Measurements from ENCODE around the gene CLDND1. TPM values are rescaled to one million over a fixed set of nuclear protein-coding genes. Genes with fewer than 3 reads are reported as not detected.

The CLDND1 gene
- total and polyA plus RNA-seq, 10 of the 15 experiments (the other 5 are each of a cell fraction or from before 2014, with no cell fraction given): 97.8 to 225 (median 152) TPM

DNA sequence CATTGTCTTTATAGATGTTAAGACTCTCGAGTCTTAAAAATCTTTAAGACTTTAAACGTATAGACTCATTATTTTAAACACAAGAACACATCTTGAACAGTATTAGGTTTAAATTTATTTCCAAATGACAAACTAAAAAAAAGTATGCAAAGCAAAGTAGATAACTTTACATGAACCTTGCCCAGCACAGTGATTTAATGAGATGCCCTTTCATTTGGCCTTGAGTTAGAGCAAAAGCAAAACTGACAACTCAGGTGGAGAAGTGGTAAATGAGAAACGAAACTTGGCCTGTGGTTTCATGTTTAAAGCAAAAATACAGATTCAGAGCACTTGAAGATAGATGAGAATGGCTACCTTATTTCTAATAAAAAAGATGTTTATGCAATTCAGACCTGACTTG, 17.6 kb upstream of the CLDND1 start:
- WGBS (ENCODE audit: insufficient coverage, insufficient replicate concordance, low lambda C conversion rate, missing lambda C conversion rate): under 1% methylated on average over 3 of the region's 3 CpGs
- in situ Hi-C loops (cut with MboI): no loop called here
- intact Hi-C loops (cut with micrococcal nuclease; ENCODE audit: unreplicated experiment): no loop called here
- H3K36me3 ChIP-seq (ENCODE audit: control insufficient read depth in 2 of 2, insufficient read depth in 2 of 2, low read length in 1 of 2): no peaks in the 10 kb centered on the region; a peak in 1 of 4 replicates
- peak overlapping the region; percentile 51 for H3K27ac ChIP-seq (ENCODE audit: control insufficient read depth, insufficient read depth)
- H4K20me1 ChIP-seq (ENCODE audit: control insufficient read depth, insufficient read depth): no peaks in the 10 kb centered on the region
- no TSS peak for BruUV-seq (replicated peaks)
- ChIA-PET SMC1A (ENCODE audit: uncharacterized antibody, unreplicated experiment) (interaction anchor here (1.4 to 13.1 kb wide), 4 partner anchors 8 to 16 kb away, joined by 3 to 603 read pairs (median 9); partner anchors contain the start of gene GPR15), POLR2A (interaction anchor here (1.1 to 11.8 kb wide), 2 partner anchors 16 to 33 kb away, joined by 3 to 350 read pairs; no protein-coding TSS in a partner anchor), CTCF (interaction anchor here (1.0 to 1.9 kb wide), 8 partner anchors 10 to 197 kb away, joined by 3 to 8 read pairs (median 4); no protein-coding TSS in a partner anchor), RAD21 (ENCODE audit: unreplicated experiment) (interaction anchor here (1.0 to 13.1 kb wide), 4 partner anchors 8 to 32 kb away, joined by 3 to 511 read pairs (median 7); partner anchors contain the start of gene GPR15)
- ATAC-seq (peak; percentile 39), FAIRE-seq (peak; percentile 90), DNase-seq (ENCODE audit: low read depth, low spot score) (peak; percentile 92)
- H3K9ac ChIP-seq (ENCODE audit: control insufficient read depth, insufficient read depth, low read length): no peak overlapping the region
- peak overlapping the region; percentile 42; the same call in 1 of the 2 replicates for H3K4me3 ChIP-seq
- no peaks in the 10 kb centered on the region for H3K9me3 ChIP-seq (replicated peaks; ENCODE audit: control insufficient read depth, insufficient read depth, low read length)
- no peak overlapping the region for H2AFZ ChIP-seq (ENCODE audit: control insufficient read depth, low read depth, low read length)
- peaks cover 92% of the 10 kb centered on the region for H3K79me2 ChIP-seq (ENCODE audit: control insufficient read depth, insufficient read depth, low read length)
- no peaks in the 10 kb centered on the region for H3K27me3 ChIP-seq (replicated peaks in 1 of 2; ENCODE audit: control insufficient read depth in 2 of 2, insufficient read depth in 2 of 2, low read length in 1 of 2)
- H3K4me1 ChIP-seq (ENCODE audit: control insufficient read depth, insufficient read depth, low read length): peaks cover 32% of the 10 kb centered on the region; the same call in 1 of the 2 replicates
- peak overlapping the region; percentile 19 for H3K4me2 ChIP-seq (ENCODE audit: control insufficient read depth, insufficient read depth)
- TF ChIP-seq SPI1 (IDR thresholded peaks at IDR 0.05; ENCODE audit: borderline replicate concordance, insufficient read depth, low read depth, low read length): peak; percentile 85
- TF ChIP-seq JUND (IDR thresholded peaks at IDR 0.05; ENCODE audit: low read depth, low read length): peak; percentile 8; the same call in 1 of the 2 replicates
- TF ChIP-seq, protein P1, sequence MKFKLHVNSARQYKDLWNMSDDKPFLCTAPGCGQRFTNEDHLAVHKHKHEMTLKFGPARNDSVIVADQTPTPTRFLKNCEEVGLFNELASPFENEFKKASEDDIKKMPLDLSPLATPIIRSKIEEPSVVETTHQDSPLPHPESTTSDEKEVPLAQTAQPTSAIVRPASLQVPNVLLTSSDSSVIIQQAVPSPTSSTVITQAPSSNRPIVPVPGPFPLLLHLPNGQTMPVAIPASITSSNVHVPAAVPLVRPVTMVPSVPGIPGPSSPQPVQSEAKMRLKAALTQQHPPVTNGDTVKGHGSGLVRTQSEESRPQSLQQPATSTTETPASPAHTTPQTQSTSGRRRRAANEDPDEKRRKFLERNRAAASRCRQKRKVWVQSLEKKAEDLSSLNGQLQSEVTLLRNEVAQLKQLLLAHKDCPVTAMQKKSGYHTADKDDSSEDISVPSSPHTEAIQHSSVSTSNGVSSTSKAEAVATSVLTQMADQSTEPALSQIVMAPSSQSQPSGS (IDR thresholded peaks at IDR 0.05; ENCODE audit: low read length): peak; percentile 86
- TF ChIP-seq SP1 (IDR thresholded peaks at IDR 0.05; ENCODE audit: low read depth, low read length): no peak
- peak; percentile 80 for TF ChIP-seq ZNF384 (IDR thresholded peaks at IDR 0.05; ENCODE audit: borderline replicate concordance, low read depth, low read length)
- no peak for TF ChIP-seq POLR2AphosphoS2 (IDR thresholded peaks at IDR 0.05; ENCODE audit: low read depth, low read length)
- peak; percentile 95 for TF ChIP-seq IRF4 (IDR thresholded peaks at IDR 0.05; ENCODE audit: low read depth, low read length)
- TF ChIP-seq NFIC (IDR thresholded peaks at IDR 0.05; ENCODE audit: low read depth, low read length): peak; percentile 86
- peak; percentile 68 for TF ChIP-seq ATF7 (IDR thresholded peaks at IDR 0.05; ENCODE audit: low read depth)
- 0 out of 2 replicates have a peak, but pooled peaks have one; percentile 47 for TF ChIP-seq TCF3 (IDR thresholded peaks at IDR 0.05; ENCODE audit: borderline replicate concordance, insufficient read depth, low read depth, low read length)
- TF ChIP-seq CREM (IDR thresholded peaks at IDR 0.05; ENCODE audit: low read depth): peak; percentile 71; the same call in 1 of the 2 replicates
- no peak for TF ChIP-seq YBX1 (IDR thresholded peaks at IDR 0.05)
- peak; percentile 82 for TF ChIP-seq JUNB (IDR thresholded peaks at IDR 0.05)
- TF ChIP-seq, protein P2, sequence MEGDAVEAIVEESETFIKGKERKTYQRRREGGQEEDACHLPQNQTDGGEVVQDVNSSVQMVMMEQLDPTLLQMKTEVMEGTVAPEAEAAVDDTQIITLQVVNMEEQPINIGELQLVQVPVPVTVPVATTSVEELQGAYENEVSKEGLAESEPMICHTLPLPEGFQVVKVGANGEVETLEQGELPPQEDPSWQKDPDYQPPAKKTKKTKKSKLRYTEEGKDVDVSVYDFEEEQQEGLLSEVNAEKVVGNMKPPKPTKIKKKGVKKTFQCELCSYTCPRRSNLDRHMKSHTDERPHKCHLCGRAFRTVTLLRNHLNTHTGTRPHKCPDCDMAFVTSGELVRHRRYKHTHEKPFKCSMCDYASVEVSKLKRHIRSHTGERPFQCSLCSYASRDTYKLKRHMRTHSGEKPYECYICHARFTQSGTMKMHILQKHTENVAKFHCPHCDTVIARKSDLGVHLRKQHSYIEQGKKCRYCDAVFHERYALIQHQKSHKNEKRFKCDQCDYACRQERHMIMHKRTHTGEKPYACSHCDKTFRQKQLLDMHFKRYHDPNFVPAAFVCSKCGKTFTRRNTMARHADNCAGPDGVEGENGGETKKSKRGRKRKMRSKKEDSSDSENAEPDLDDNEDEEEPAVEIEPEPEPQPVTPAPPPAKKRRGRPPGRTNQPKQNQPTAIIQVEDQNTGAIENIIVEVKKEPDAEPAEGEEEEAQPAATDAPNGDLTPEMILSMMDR (IDR thresholded peaks at IDR 0.05 in 2 of 3, conservative IDR thresholded peaks at IDR 0.05 in 1 of 3; ENCODE audit: control insufficient read depth in 2 of 3, extremely low read depth in 1 of 3, insufficient read depth in 1 of 3, low read depth in 3 of 3, low read length in 3 of 3): no peak
- TF ChIP-seq, protein P3, sequence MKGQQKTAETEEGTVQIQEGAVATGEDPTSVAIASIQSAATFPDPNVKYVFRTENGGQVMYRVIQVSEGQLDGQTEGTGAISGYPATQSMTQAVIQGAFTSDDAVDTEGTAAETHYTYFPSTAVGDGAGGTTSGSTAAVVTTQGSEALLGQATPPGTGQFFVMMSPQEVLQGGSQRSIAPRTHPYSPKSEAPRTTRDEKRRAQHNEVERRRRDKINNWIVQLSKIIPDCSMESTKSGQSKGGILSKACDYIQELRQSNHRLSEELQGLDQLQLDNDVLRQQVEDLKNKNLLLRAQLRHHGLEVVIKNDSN (IDR thresholded peaks at IDR 0.05; ENCODE audit: borderline replicate concordance, extremely low read length, insufficient read depth, low read depth, low read length): no peak
- TF ChIP-seq ZNF24 (IDR thresholded peaks at IDR 0.05): peak; percentile 88
- peak; percentile 70; the same call in 1 of the 2 replicates for TF ChIP-seq MEF2A (IDR thresholded peaks at IDR 0.05; ENCODE audit: insufficient read depth, low read depth, low read length)
- TF ChIP-seq RAD51 (IDR thresholded peaks at IDR 0.05): peak; percentile 30; the same call in 1 of the 2 replicates
- TF ChIP-seq SMARCA5 (IDR thresholded peaks at IDR 0.05): no peak
- peak; percentile 59; the same call in 1 of the 2 replicates for TF ChIP-seq MTA3 (IDR thresholded peaks at IDR 0.05; ENCODE audit: borderline replicate concordance, low read length)
